HEK293 (cell line): ENCODE results near the gene SPTBN1.

ENCODE experiments used
- CTCF ChIA-PET: fragments of 350-600 bp; formaldehyde crosslinking; extraction: SDS; loops from one replicate; lab custom pipeline; 2021; ENCODE audit warnings: antibody characterized with exemption; lab: Yijun Ruan, JAX
- POLR2A ChIA-PET: fragments of 300-600 bp; formaldehyde crosslinking; extraction: SDS; loops from one replicate; lab custom pipeline; 2020; ENCODE audit warnings: antibody characterized with exemption, inconsistent platforms; lab: Yijun Ruan, JAX
- H3K27ac ChIP-seq: fragments of 200-500 bp; sonication (Bioruptor generic); 2 replicates; pipeline ENCODE4 v1.5.1; 2014; ENCODE audit warnings: low read depth, low read length, control low read depth, inconsistent platforms; ENCODE audit errors: extremely low read depth
- H3K36me3 ChIP-seq, 2 experiments: fragments of 200-500 bp in 1 of 2; sonication (Bioruptor generic) in 1 of 2; 1 replicate in 1 of 2; 2 replicates in 1 of 2; pipeline ENCODE4 v1.5.1; 2014 to 2017; ENCODE audit warnings: inconsistent platforms in 2 of 2, low read length in 2 of 2; ENCODE audit not compliant: control insufficient read depth in 2 of 2, insufficient read depth in 1 of 2
- H3K4me1 ChIP-seq: fragments of 200-500 bp; sonication (Bioruptor generic); 2 replicates; pipeline ENCODE4 v1.5.1; 2014; ENCODE audit warnings: mild to moderate bottlenecking, low read length, inconsistent platforms; ENCODE audit not compliant: control insufficient read depth, insufficient read depth
- H3K4me3 ChIP-seq: 2 replicates; pipeline ENCODE4 v1.5.1; 2011; ENCODE audit warnings: low read depth, mild to moderate bottlenecking, control low read depth, low read length, moderate library complexity
- H3K9me3 ChIP-seq: fragments of 200-500 bp; sonication (Bioruptor generic); 2 replicates; pipeline ENCODE4 v1.5.1; 2014; ENCODE audit warnings: low read depth, low read length, inconsistent platforms; ENCODE audit not compliant: control insufficient read depth, insufficient read depth
- GLI4 ChIP-seq: fragments of 450-650 bp; formaldehyde crosslinking; IDR thresholded peaks from 2 replicates; pipeline ENCODE4 v1.5.1; 2016; ENCODE audit warnings: missing biosample characterization, missing genetic modification characterization
- SETDB1 ChIP-seq: IDR thresholded peaks from one replicate; pipeline ENCODE4 v1.6.1; 2017; ENCODE audit warnings: mild to moderate bottlenecking, low read length, moderate library complexity, mixed read lengths; ENCODE audit not compliant: insufficient read length
- YY2 ChIP-seq: fragments of 450-650 bp; formaldehyde crosslinking; IDR thresholded peaks from 2 replicates; pipeline ENCODE4 v1.5.1; 2016; ENCODE audit warnings: missing biosample characterization, missing genetic modification characterization
- ZFP69B ChIP-seq: fragments of 450-650 bp; formaldehyde crosslinking; IDR thresholded peaks from 2 replicates; pipeline ENCODE4 v1.5.1; 2016; ENCODE audit warnings: missing biosample characterization, missing genetic modification characterization
- ZNF132 ChIP-seq: fragments of 450-650 bp; formaldehyde crosslinking; IDR thresholded peaks from 2 replicates; pipeline ENCODE4 v1.5.1; 2017; ENCODE audit warnings: missing biosample characterization, missing genetic modification characterization, borderline replicate concordance
- ZNF133 ChIP-seq: fragments of 450-650 bp; formaldehyde crosslinking; IDR thresholded peaks from 2 replicates; pipeline ENCODE4 v1.5.1; 2016; ENCODE audit warnings: missing biosample characterization, missing genetic modification characterization
- ZNF223 ChIP-seq: fragments of 450-650 bp; formaldehyde crosslinking; IDR thresholded peaks from 2 replicates; pipeline ENCODE4 v1.5.1; 2016; ENCODE audit warnings: missing biosample characterization, missing genetic modification characterization
- ZNF335 ChIP-seq: fragments of 450-650 bp; formaldehyde crosslinking; conservative IDR thresholded peaks from 2 replicates; pipeline ENCODE4 v1.5.1; 2016; ENCODE audit warnings: missing biosample characterization, missing genetic modification characterization
- ZNF560 ChIP-seq: fragments of 450-650 bp; formaldehyde crosslinking; IDR thresholded peaks from 2 replicates; pipeline ENCODE4 v1.5.1; 2017; ENCODE audit warnings: missing biosample characterization, missing genetic modification characterization, borderline replicate concordance
- TF ChIP-seq, protein P1 (sequence below): fragments of 450-650 bp; IDR thresholded peaks from 2 replicates; pipeline ENCODE4 v1.5.1; 2018; ENCODE audit warnings: missing biosample characterization, missing genetic modification characterization
- TF ChIP-seq, protein P2 (sequence below): fragments of 450-650 bp; formaldehyde crosslinking; IDR thresholded peaks from 2 replicates; pipeline ENCODE4 v1.5.1; 2016; ENCODE audit warnings: missing biosample characterization, missing genetic modification characterization
- TF ChIP-seq, protein P3 (sequence below): fragments of 450-650 bp; formaldehyde crosslinking; IDR thresholded peaks from 2 replicates; pipeline ENCODE4 v1.5.1; 2016; ENCODE audit warnings: missing biosample characterization, missing genetic modification characterization
- TF ChIP-seq, protein P4 (sequence below): fragments of 450-650 bp; formaldehyde crosslinking; IDR thresholded peaks from 2 replicates; pipeline ENCODE4 v1.5.1; 2017; ENCODE audit warnings: missing biosample characterization, missing genetic modification characterization
- TF ChIP-seq, protein P5 (sequence below): fragments of 450-650 bp; formaldehyde crosslinking; IDR thresholded peaks from 2 replicates; pipeline ENCODE4 v1.5.1; 2016; ENCODE audit warnings: missing biosample characterization, missing genetic modification characterization
- TF ChIP-seq, protein P6 (sequence below): fragments of 450-650 bp; formaldehyde crosslinking; IDR thresholded peaks from 2 replicates; pipeline ENCODE4 v1.5.1; 2016; ENCODE audit warnings: missing biosample characterization, missing genetic modification characterization

The SPTBN1 gene

DNA sequence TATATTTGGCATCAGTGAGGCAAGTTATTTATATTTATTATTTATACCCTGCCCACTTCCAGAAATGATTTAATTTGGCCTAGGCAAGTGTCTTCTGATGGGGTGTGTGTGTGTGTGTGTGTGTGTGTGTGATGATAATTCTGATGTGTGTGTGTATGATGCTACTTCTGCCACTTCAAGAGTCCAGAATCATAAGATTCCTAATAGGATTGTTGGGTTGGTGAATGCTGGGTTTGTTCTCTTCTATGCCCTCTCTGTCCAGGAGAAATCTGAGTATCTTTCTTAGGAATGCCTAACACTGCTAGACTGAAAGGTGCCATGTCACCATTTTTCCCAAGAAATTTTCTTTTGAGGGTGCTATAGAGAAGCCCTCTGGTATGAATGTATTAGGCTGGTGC, 122.5 kb downstream of the SPTBN1 start (continued):
- TF ChIP-seq SETDB1: no peak
- TF ChIP-seq ZFP69B (tag by site-specific recombination): no peak
- TF ChIP-seq, protein P1, sequence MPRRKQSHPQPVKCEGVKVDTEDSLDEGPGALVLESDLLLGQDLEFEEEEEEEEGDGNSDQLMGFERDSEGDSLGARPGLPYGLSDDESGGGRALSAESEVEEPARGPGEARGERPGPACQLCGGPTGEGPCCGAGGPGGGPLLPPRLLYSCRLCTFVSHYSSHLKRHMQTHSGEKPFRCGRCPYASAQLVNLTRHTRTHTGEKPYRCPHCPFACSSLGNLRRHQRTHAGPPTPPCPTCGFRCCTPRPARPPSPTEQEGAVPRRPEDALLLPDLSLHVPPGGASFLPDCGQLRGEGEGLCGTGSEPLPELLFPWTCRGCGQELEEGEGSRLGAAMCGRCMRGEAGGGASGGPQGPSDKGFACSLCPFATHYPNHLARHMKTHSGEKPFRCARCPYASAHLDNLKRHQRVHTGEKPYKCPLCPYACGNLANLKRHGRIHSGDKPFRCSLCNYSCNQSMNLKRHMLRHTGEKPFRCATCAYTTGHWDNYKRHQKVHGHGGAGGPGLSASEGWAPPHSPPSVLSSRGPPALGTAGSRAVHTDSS (tag by site-specific recombination): no peak

DNA sequence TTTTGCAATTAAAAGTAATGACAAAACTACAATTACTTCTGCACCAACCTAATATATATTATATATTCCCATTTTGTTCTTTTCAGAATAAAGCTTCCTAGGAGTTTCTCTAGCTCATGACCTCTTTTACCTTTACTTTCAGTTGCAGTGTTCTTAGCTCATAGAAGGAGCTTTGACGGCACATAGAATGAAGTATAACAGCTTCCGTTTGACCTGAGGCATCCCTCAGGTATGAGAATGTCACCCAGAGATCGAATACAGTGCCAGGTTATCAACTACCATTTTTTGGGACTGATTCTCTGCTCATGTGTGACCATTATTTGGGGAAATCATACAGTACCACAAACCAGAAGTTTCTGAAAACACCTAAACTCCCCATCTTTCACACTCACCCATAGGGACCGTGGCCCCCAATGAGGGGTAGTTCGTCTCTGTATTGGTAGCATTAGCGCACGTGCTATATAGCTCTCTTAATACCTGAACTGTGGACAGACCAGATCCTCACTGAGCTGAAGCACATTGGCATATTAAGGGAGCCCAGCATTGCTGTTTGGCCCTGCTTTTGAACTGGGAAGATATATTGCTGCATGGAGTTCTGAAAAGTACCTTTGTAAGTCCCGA, 123.0 kb downstream of the SPTBN1 start:
- ChIA-PET CTCF (no interaction called here), POLR2A (interaction anchor here (0.9 kb wide), 1 partner anchor 21 kb away, joined by 3 read pairs; no protein-coding TSS in a partner anchor)
- Histone ChIP-seq H3K36me3 (no peaks in the 10 kb centered on the region), H3K4me3 (no peak overlapping the region), H3K27ac (no peak overlapping the region)
- TF ChIP-seq ZNF133 (tag by site-specific recombination): no peak
- TF ChIP-seq ZNF560 (tag by site-specific recombination): no peak
- TF ChIP-seq ZNF223 (tag by site-specific recombination): no peak
- TF ChIP-seq, protein P2, sequence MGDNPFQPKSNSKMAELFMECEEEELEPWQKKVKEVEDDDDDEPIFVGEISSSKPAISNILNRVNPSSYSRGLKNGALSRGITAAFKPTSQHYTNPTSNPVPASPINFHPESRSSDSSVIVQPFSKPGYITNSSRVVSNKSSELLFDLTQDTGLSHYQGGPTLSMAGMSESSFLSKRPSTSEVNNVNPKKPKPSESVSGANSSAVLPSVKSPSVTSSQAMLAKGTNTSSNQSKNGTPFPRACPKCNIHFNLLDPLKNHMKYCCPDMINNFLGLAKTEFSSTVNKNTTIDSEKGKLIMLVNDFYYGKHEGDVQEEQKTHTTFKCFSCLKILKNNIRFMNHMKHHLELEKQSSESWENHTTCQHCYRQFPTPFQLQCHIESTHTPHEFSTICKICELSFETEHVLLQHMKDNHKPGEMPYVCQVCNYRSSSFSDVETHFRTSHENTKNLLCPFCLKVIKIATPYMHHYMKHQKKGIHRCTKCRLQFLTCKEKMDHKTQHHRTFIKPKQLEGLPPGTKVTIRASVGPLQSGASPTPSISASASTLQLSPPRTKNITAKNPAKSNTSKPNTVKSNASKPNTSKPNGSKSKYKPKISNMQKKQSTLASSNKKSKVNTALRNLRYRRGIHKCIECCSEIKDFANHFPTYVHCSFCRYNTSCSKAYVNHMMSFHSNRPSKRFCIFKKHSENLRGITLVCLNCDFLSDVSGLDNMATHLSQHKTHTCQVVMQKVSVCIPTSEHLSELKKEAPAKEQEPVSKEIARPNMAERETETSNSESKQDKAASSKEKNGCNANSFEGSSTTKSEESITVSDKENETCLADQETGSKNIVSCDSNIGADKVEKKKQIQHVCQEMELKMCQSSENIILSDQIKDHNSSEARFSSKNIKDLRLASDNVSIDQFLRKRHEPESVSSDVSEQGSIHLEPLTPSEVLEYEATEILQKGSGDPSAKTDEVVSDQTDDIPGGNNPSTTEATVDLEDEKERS (tag by site-specific recombination): no peak
- no peak for TF ChIP-seq ZNF335
- no peak for TF ChIP-seq ZNF132 (tag by site-specific recombination)
- TF ChIP-seq, protein P3, sequence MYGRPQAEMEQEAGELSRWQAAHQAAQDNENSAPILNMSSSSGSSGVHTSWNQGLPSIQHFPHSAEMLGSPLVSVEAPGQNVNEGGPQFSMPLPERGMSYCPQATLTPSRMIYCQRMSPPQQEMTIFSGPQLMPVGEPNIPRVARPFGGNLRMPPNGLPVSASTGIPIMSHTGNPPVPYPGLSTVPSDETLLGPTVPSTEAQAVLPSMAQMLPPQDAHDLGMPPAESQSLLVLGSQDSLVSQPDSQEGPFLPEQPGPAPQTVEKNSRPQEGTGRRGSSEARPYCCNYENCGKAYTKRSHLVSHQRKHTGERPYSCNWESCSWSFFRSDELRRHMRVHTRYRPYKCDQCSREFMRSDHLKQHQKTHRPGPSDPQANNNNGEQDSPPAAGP (tag by site-specific recombination): no peak
- TF ChIP-seq, protein P4, sequence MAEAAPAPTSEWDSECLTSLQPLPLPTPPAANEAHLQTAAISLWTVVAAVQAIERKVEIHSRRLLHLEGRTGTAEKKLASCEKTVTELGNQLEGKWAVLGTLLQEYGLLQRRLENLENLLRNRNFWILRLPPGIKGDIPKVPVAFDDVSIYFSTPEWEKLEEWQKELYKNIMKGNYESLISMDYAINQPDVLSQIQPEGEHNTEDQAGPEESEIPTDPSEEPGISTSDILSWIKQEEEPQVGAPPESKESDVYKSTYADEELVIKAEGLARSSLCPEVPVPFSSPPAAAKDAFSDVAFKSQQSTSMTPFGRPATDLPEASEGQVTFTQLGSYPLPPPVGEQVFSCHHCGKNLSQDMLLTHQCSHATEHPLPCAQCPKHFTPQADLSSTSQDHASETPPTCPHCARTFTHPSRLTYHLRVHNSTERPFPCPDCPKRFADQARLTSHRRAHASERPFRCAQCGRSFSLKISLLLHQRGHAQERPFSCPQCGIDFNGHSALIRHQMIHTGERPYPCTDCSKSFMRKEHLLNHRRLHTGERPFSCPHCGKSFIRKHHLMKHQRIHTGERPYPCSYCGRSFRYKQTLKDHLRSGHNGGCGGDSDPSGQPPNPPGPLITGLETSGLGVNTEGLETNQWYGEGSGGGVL (tag by site-specific recombination): no peak
- TF ChIP-seq YY2: no peak
- TF ChIP-seq GLI4: no peak
- TF ChIP-seq, protein P5, sequence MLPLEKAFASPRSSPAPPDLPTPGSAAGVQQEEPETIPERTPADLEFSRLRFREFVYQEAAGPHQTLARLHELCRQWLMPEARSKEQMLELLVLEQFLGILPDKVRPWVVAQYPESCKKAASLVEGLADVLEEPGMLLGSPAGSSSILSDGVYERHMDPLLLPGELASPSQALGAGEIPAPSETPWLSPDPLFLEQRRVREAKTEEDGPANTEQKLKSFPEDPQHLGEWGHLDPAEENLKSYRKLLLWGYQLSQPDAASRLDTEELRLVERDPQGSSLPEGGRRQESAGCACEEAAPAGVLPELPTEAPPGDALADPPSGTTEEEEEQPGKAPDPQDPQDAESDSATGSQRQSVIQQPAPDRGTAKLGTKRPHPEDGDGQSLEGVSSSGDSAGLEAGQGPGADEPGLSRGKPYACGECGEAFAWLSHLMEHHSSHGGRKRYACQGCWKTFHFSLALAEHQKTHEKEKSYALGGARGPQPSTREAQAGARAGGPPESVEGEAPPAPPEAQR (tag by site-specific recombination): no peak
- TF ChIP-seq, protein P6, sequence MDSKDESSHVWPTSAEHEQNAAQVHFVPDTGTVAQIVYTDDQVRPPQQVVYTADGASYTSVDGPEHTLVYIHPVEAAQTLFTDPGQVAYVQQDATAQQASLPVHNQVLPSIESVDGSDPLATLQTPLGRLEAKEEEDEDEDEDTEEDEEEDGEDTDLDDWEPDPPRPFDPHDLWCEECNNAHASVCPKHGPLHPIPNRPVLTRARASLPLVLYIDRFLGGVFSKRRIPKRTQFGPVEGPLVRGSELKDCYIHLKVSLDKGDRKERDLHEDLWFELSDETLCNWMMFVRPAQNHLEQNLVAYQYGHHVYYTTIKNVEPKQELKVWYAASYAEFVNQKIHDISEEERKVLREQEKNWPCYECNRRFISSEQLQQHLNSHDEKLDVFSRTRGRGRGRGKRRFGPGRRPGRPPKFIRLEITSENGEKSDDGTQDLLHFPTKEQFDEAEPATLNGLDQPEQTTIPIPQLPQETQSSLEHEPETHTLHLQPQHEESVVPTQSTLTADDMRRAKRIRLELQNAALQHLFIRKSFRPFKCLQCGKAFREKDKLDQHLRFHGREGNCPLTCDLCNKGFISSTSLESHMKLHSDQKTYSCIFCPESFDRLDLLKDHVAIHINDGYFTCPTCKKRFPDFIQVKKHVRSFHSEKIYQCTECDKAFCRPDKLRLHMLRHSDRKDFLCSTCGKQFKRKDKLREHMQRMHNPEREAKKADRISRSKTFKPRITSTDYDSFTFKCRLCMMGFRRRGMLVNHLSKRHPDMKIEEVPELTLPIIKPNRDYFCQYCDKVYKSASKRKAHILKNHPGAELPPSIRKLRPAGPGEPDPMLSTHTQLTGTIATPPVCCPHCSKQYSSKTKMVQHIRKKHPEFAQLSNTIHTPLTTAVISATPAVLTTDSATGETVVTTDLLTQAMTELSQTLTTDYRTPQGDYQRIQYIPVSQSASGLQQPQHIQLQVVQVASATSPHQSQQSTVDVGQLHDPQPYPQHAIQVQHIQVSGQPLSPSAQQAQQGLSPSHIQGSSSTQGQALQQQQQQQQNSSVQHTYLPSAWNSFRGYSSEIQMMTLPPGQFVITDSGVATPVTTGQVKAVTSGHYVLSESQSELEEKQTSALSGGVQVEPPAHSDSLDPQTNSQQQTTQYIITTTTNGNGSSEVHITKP (tag by site-specific recombination): no peak
- TF ChIP-seq, all 188 proteins: peak for 0
- Histone ChIP-seq H3K4me1 (peaks cover 39% of the 10 kb centered on the region), H3K9me3 (no peaks in the 10 kb centered on the region)
